Measurements from ENCODE around the gene DGCR2.
"Not testable (repeated sequence)": the region's sequence is repeated elsewhere in the genome, so short reads cannot be mapped to it uniquely, and the experiment has no call there.

DGCR2 gene

DNA sequence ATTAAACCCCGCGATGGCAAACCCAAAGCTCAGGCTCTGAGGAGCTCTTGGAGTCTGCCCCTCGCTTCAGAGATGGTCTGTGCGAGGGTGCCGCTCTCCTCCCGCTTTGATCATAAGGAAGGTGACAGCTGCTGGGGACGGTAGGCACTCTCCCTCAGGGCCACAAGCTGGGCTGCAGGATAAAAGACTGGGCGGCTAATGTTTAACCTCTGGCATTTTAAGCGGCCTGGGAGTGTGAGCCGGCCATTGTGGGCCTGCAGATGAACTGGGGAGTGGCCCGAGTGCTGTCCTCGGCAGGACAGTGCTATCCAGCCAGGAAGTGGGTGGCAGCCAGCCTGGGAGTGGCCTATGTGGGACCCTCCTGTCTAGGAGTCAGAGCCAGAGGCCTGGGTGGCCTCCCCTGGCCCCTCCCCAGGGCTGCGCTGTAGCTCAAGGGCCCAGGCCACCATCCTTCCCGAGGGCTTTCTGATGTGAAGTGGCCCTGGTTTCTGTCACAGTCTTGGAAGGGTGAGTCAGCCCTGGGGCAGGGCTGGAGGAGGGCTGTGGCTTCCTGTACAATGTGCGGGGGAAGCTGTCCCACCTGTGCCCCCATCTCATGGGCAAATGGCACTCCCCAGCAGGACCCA is 127.4 kb downstream of the DGCR2 start:
- no peak for DNase-seq

GRCh38 chr22:18994056-18994455 is 128.2 kb downstream of the DGCR2 start:
- no peak for DNase-seq

DNA sequence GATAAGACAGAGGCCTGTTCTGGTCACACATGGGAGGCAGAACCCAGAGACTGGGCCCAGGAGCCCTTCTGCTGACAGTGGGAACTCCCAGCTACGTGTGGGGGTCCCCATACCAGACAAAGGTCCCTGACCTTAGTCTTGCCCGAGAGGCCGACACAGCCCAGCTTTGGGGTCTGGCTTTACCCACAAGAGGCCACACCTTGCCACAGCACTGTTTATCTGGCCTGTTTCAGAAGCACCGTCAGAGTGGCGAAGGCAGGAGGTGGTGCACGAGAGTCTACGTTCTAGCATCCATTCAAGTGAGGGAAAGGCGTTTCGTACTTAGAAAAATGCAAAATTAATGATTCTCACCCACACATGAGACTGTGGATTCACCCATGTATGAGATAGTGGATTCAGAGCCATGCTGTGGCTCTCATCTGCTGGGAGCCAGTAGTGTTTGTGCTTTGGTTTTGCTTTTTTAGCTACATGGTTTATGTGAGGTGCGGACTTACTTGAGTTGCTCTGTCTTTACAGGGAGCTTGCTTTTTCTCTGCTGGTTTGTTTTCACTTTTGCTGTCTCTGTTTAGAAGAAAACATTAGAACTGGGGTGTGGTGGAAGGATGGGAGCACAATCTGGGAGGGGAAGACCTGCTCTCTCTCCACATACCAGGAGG is 129.5 kb downstream of the DGCR2 start:
- DNase-seq, result no peak

- no peak for DNase-seq
Observed at GRCh38 chr22:18991821-18992442, 130.3 kb downstream of the DGCR2 start.

GRCh38 chr22:18991138-18991432 is 131.1 kb downstream of the DGCR2 start:
- DNase-seq, result no peak

GRCh38 chr22:18990355-18991137 is 131.7 kb downstream of the DGCR2 start:
- DNase-seq, result no peak

GRCh38 chr22:18988958-18989357 is 133.3 kb downstream of the DGCR2 start:
- DNase-seq, result no peak

- no peak for DNase-seq
Observed at GRCh38 chr22:18987765-18988164, 134.4 kb downstream of the DGCR2 start.

DNA sequence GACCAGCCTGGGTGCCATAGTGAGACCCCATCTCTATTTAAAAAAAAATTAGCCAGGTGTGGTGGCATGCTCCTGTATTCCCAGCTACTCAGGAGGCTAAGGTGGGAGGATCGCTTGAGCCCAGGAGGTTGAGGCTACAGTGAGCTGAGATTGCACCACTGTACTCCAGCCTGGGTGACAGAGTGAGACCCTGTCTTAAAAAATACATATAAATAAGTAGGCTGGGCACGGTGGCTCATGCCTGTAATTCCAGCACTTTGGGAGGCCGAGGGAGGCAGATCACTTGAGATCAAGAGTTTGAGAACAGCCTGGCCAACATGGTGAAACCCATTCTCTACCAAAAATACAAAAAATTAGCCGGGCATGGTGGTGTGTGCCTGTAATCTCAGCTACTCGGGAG is 135.1 kb downstream of the DGCR2 start:
- not testable (repeated sequence) for DNase-seq
